HepG2 (cell line): ENCODE results near the gene IMPDH2. TPM values are rescaled to one million over a fixed set of nuclear protein-coding genes. Genes with fewer than 3 reads are reported as not detected.
A peak's percentile ranks its signal among the peaks of the same experiment; 100 is the strongest.

Source experiments
- AGO1 ChIP-seq: fragments of 200-400 bp; formaldehyde crosslinking; IDR thresholded peaks from 2 replicates; pipeline ENCODE4 v1.6.1; 2017; ENCODE audit warnings: mild to moderate bottlenecking, low read depth, low read length, moderate library complexity; ENCODE audit not compliant: poor library complexity, severe bottlenecking
- ARID2 ChIP-seq: sonication (generic); formaldehyde crosslinking; IDR thresholded peaks from 2 replicates; pipeline ENCODE4 v1.8.1; 2022; ENCODE audit warnings: mild to moderate bottlenecking, missing genetic modification reagents, borderline replicate concordance
- BCL6 ChIP-seq: IDR thresholded peaks from 2 replicates; pipeline ENCODE4 v1.6.1; 2016; ENCODE audit warnings: missing genetic modification reagents, missing compliant biosample characterization
- ESRRA ChIP-seq: sonication (generic); formaldehyde crosslinking; IDR thresholded peaks from 2 replicates; pipeline ENCODE4 v1.5.1; 2020; ENCODE audit warnings: mild to moderate bottlenecking, low read depth, missing genetic modification reagents
- FOXP1 ChIP-seq, 2 experiments: fragments of 450-650 bp in 1 of 2; IDR thresholded peaks; 2 replicates each; pipeline ENCODE4 v1.6.1; 2017 to 2018; ENCODE audit warnings: antibody characterized with exemption in 1 of 2
- GATAD1 ChIP-seq: IDR thresholded peaks from 2 replicates; pipeline ENCODE4 v1.6.1; 2016; ENCODE audit warnings: missing genetic modification reagents, missing compliant biosample characterization
- GATAD2A ChIP-seq: IDR thresholded peaks from 2 replicates; pipeline ENCODE4 v1.6.1; 2016
- GTF3A ChIP-seq: sonication (generic); formaldehyde crosslinking; conservative IDR thresholded peaks from 2 replicates; pipeline ENCODE4 v1.4.0; 2020; ENCODE audit warnings: mild to moderate bottlenecking, missing genetic modification reagents
- HNRNPLL ChIP-seq: fragments of 200-400 bp; formaldehyde crosslinking; IDR thresholded peaks from 2 replicates; pipeline ENCODE4 v1.6.1; 2017; ENCODE audit warnings: mild to moderate bottlenecking, low read depth, low read length; ENCODE audit not compliant: poor library complexity, severe bottlenecking
- MATR3 ChIP-seq: sonication (generic); formaldehyde crosslinking; IDR thresholded peaks from 2 replicates; pipeline ENCODE4 v1.4.0; 2020; ENCODE audit warnings: missing genetic modification reagents
- NPAS2 ChIP-seq: sonication (generic); formaldehyde crosslinking; IDR thresholded peaks from 2 replicates; pipeline ENCODE4 v1.8.0; 2022; ENCODE audit warnings: mild to moderate bottlenecking, missing genetic modification reagents, borderline replicate concordance
- PHF21A ChIP-seq: sonication (generic); formaldehyde crosslinking; IDR thresholded peaks from 2 replicates; pipeline ENCODE4 v1.5.0; 2020; ENCODE audit warnings: mild to moderate bottlenecking, missing genetic modification reagents
- RBM39 ChIP-seq: fragments of 200-400 bp; formaldehyde crosslinking; IDR thresholded peaks from one replicate; pipeline ENCODE4 v1.6.1; 2018; ENCODE audit warnings: antibody characterized with exemption, mild to moderate bottlenecking, low read depth, low read length; ENCODE audit not compliant: poor library complexity, severe bottlenecking
- TCF12 ChIP-seq, 2 experiments: fragments of 450-650 bp in 1 of 2; sonication (generic) in 1 of 2; formaldehyde crosslinking in 1 of 2; IDR thresholded peaks; 2 replicates each; pipeline versions ENCODE4 v1.6.1 to v1.8.0; 2017 to 2022; ENCODE audit warnings: antibody characterized with exemption in 1 of 2, mild to moderate bottlenecking in 1 of 2, missing genetic modification reagents in 1 of 2, moderate library complexity in 1 of 2
- ZBTB8A ChIP-seq: sonication (generic); formaldehyde crosslinking; IDR thresholded peaks from 2 replicates; pipeline ENCODE4 v1.4.0; 2020; ENCODE audit warnings: mild to moderate bottlenecking, low read depth, missing genetic modification reagents, borderline replicate concordance
- ZFP36 ChIP-seq: fragments of 150-350 bp; IDR thresholded peaks from 2 replicates; pipeline ENCODE4 v1.6.1; 2018; ENCODE audit warnings: borderline replicate concordance, low read length, low read depth; ENCODE audit not compliant: partially characterized antibody
- ZFYVE20 ChIP-seq: sonication (generic); formaldehyde crosslinking; IDR thresholded peaks from 2 replicates; pipeline ENCODE4 v1.8.0; 2023; ENCODE audit warnings: low read depth, mild to moderate bottlenecking, moderate library complexity, missing genetic modification reagents, borderline replicate concordance
- ZNF460 ChIP-seq: sonication (generic); formaldehyde crosslinking; IDR thresholded peaks from 2 replicates; pipeline ENCODE4 v1.5.1; 2020; ENCODE audit warnings: missing genetic modification reagents, mild to moderate bottlenecking, borderline replicate concordance
- ZNF543 ChIP-seq: sonication (generic); formaldehyde crosslinking; IDR thresholded peaks from 2 replicates; pipeline ENCODE4 v1.4.0; 2020; ENCODE audit warnings: mild to moderate bottlenecking, missing genetic modification reagents
- ZNF589 ChIP-seq: sonication (generic); formaldehyde crosslinking; conservative IDR thresholded peaks from 2 replicates; pipeline ENCODE4 v1.8.0; 2022; ENCODE audit warnings: mild to moderate bottlenecking, moderate library complexity, missing genetic modification reagents
- ZNF678 ChIP-seq: sonication (generic); formaldehyde crosslinking; IDR thresholded peaks from 2 replicates; pipeline ENCODE4 v1.4.0; 2020; ENCODE audit warnings: mild to moderate bottlenecking, missing genetic modification reagents
- ZNF816 ChIP-seq: sonication (generic); formaldehyde crosslinking; IDR thresholded peaks from 2 replicates; pipeline ENCODE4 v1.8.0; 2022; ENCODE audit warnings: missing genetic modification reagents, mild to moderate bottlenecking, borderline replicate concordance
- ZSCAN21 ChIP-seq: sonication (generic); formaldehyde crosslinking; IDR thresholded peaks from 2 replicates; pipeline ENCODE4 v1.8.0; 2022; ENCODE audit warnings: mild to moderate bottlenecking, missing genetic modification reagents, moderate library complexity, borderline replicate concordance
- polyA plus RNA-seq, 8 experiments: library from polyadenylated mRNA; depleted of rRNA in 3 of 8; stranded (reverse) in 7 of 8; unstranded in 1 of 8; fragments of >200 nt; fragmentation: Illumina TruSeq in 4 of 8; extraction: Trizol in 4 of 8; gene quantifications; 2 replicates each; pipeline versions ENCODE4 v1.2.1 to v1.2.3, GENCODE V29; 2011 to 2016; ENCODE audit warnings: low read depth in 4 of 8, missing spikeins in 1 of 8, mixed read lengths in 1 of 8; ENCODE audit not compliant: insufficient read depth in 1 of 8
- total RNA-seq, 5 experiments: library from RNA; depleted of rRNA; stranded (reverse); fragments of >200 nt; fragmentation: Illumina TruSeq; extraction: Trizol; gene quantifications; 2 replicates each; pipeline ENCODE4 v1.2.3, GENCODE V29; 2016; ENCODE audit warnings: low read depth in 1 of 5
- TF ChIP-seq, protein P1 (sequence below): IDR thresholded peaks from 2 replicates; pipeline ENCODE4 v1.6.1; 2016; ENCODE audit warnings: low read depth, borderline replicate concordance
- TF ChIP-seq, protein P2 (sequence below): sonication (generic); formaldehyde crosslinking; IDR thresholded peaks from 2 replicates; pipeline ENCODE4 v1.5.0; 2020; ENCODE audit warnings: mild to moderate bottlenecking, missing genetic modification reagents, borderline replicate concordance

Gene IMPDH2
- total and polyA plus RNA-seq, 2 of the 13 experiments (the other 11 are each of a cell fraction or from before 2014, with no cell fraction given): 248 to 260 TPM

DNA sequence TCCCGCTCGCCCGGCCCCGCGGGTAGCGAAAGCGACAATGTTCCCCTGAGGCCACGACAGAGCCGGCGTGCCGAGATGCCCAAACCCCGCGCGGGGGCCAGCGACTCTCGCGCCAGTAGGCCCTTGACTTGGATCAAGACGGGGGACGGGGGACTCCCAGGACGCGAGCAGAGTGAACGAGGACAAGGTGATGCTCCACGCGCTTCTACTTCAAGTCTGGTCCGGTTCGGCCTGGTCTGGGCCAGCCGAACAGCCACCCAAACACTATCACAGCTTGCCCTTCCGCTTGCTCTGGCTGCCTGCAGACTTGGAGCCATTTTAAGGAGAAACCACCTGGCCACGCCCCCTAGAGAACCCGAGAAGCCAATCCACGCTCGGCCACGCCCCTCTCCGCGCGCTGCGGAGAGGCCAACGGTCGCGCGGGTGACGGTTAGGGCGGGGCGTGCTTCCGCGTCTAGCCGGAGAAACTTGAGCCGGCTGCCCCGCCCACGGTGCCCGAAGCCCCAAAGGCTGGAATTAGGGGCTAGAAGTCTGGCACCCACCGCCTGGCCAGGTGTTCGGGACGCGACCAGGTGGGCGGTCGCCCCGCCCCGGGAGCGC lies 7.9 kb downstream of the IMPDH2 start (continued):
- TF ChIP-seq, protein P1, sequence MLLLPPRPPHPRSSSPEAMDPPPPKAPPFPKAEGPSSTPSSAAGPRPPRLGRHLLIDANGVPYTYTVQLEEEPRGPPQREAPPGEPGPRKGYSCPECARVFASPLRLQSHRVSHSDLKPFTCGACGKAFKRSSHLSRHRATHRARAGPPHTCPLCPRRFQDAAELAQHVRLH (CRISPR knock-in tag): peak; percentile 82
- no peak for TF ChIP-seq ZFP36
- no peak for TF ChIP-seq MATR3 (CRISPR knock-in tag)
- TF ChIP-seq ARID2 (CRISPR knock-in tag): no peak
- peak; percentile 50; the same call in 1 of the 2 replicates for TF ChIP-seq GATAD2A (CRISPR knock-in tag)
- no peak for TF ChIP-seq ESRRA (CRISPR knock-in tag)
- TF ChIP-seq ZNF460 (CRISPR knock-in tag): peak; percentile 31; the same call in 1 of the 2 replicates
- TF ChIP-seq PHF21A: no peak; the same call in 1 of the 2 replicates
- TF ChIP-seq, protein P2, sequence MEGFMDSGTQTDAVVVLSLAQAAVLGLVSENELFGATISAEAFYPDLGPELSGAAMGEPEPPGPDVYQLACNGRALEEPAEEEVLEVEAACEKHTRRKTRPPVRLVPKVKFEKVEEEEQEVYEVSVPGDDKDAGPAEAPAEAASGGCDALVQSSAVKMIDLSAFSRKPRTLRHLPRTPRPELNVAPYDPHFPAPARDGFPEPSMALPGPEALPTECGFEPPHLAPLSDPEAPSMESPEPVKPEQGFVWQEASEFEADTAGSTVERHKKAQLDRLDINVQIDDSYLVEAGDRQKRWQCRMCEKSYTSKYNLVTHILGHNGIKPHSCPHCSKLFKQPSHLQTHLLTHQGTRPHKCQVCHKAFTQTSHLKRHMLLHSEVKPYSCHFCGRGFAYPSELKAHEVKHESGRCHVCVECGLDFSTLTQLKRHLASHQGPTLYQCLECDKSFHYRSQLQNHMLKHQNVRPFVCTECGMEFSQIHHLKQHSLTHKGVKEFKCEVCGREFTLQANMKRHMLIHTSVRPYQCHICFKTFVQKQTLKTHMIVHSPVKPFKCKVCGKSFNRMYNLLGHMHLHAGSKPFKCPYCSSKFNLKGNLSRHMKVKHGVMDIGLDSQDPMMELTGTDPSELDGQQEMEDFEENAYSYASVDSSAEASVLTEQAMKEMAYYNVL (CRISPR knock-in tag): no peak
- no peak for TF ChIP-seq ZNF589 (CRISPR knock-in tag)
- TF ChIP-seq RBM39: peak; percentile 83
- peak; percentile 23 for TF ChIP-seq AGO1
- TF ChIP-seq ZNF543: 0 out of 2 replicates have a peak, but pooled peaks have one; percentile 65
- 0 out of 2 replicates have a peak, but pooled peaks have one; percentile 46 for TF ChIP-seq ZNF678 (CRISPR knock-in tag)
- no peak for TF ChIP-seq TCF12 (IDR thresholded peaks at IDR 0.05)
- no peak for TF ChIP-seq TCF12 (CRISPR knock-in tag; IDR thresholded peaks at IDR 0.05)
- TF ChIP-seq HNRNPLL: peak; percentile 82
- 0 out of 2 replicates have a peak, but pooled peaks have one; percentile 56 for TF ChIP-seq BCL6 (CRISPR knock-in tag)
- no peak for TF ChIP-seq FOXP1 (IDR thresholded peaks at IDR 0.05)
- peak; percentile 9; the same call in 1 of the 2 replicates for TF ChIP-seq FOXP1 (CRISPR knock-in tag; IDR thresholded peaks at IDR 0.05)
- 0 out of 2 replicates have a peak, but pooled peaks have one; percentile 84 for TF ChIP-seq GTF3A
- peak; percentile 96 for TF ChIP-seq ZNF816 (CRISPR knock-in tag)
- TF ChIP-seq ZSCAN21 (CRISPR knock-in tag): 0 out of 2 replicates have a peak, but pooled peaks have one; percentile 22
- no peak for TF ChIP-seq NPAS2 (CRISPR knock-in tag)
- no peak for TF ChIP-seq ZBTB8A (CRISPR knock-in tag)
- TF ChIP-seq ZFYVE20 (CRISPR knock-in tag): peak; percentile 87; the same call in 1 of the 2 replicates
- TF ChIP-seq GATAD1 (CRISPR knock-in tag): no peak
